Activated naive CD4-positive, alpha-beta T cell treated with Interleukin-2 at 50 U/mL for 16 hours (primary cell): ENCODE data around the gene FAM83G.
"Not testable (repeated sequence)": the region's sequence is repeated elsewhere in the genome, so short reads cannot be mapped to it uniquely, and the experiment has no call there.

Experiments used
- DNase-seq: peaks from one replicate; pipeline ENCODE4 v3.0.0-alpha.2; 2020

FAM83G gene

DNA sequence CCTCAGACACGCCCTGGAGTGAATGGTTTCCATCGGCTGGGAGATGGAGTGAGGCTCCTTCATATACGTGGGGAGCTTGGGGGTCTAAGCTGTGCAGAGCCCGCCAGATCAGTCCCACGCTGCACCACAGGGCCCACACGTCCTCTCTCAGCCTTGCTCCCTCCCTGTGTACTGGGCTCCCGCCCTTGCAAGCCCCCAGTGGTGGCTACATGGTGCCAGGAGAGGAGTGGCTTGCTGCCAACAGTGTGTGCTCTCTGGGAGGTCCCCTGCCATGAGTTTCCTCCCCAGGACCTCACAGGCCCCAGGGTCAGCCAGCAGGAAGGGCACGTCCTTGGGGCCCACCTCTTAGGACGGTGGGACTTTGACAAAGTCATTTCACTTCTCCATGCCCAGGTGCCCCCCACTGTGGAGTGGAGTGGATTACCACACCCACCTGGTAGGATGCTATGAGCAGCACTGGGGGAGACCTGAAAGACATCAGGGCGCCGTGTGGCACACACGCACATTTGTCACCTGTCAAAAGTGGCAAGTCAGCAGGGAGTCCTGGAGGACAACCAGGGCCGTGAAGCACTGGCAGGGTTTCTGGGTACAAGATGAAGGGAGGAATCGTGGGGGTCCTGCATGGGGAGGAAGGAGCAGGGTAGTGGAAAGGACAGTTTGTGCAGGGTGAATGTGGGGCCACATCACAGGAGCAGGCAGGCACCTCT is 38.9 kb downstream of the FAM83G start:
- no peak for DNase-seq

DNA sequence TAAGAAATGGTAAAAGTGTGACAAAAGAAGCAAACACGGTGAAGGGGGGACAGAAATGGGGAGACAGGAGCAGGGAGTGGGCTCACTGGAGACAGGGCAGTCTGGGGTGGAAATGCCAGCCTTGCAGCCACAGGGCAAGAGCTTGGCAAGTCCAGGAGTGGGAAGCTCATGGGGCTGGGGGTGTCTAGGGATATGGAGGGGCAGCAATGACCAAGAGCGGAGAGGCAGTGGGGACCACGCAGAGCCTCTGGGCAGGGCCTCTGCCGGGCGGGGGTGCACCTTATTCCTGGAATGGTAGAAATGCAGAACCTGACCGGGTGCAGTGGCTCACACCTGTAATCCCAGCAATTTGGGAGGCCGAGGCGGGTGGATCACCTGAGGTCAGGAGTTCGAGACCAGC is 40.0 kb downstream of the FAM83G start:
- no peak for DNase-seq

DNA sequence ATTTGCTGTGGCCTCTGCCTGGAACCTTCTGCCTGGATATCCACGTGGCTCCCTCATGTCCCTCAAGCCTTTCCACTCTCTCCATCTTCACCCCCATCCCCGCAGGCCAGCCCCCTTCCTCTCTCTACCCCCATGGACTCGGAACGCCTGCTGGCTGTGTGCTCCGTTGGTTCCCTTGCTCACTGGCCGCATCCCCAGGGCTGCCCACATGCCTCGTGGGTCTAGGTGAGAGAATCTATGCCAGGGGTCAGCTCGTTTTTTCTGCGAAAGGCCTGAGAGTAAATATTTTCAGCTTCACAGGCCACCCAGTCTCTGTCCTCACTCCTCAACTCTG is 40.6 kb downstream of the FAM83G start:
- no peak for DNase-seq

DNA sequence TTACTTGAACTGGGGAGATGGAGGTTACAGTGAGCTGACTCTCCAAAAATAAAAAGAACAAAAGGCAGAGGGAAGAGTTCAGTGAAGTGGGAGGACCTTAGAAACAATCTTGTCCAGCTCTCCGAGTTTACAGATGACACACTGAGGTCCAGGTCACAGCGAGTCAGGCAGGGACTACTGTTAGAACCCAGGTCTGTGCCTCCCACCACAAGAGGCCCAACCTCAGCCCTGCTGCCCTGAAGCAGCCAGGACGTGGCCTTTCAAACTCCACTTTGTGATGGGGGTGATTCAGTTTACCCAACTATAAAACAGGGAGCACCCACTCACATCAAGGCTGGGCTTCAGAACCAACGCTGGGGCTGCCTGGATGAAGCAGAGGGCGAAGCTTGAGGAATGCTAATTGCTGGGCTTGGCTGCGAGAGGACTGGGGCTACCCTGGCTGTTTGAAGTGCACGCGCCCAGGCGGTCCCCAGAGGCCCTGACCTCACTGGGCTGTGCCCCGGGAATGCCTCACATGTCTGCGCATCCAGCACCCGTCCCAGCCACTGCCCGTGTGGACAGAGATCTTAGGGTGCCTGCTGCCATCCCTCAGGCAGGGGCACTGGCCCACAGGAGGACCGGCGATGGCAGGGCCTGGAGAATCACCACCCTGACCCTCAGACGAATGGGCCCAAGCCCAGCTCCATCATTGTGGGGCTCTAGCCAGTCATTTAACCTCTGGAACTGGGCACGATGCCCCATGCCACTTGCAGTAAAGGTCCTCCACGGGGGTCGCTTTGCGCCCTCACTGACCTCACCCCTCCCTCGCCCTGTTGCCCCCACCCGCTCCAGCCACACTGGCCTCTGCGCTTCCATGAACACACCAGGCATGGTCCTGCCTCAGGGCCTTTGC is 41.2 kb downstream of the FAM83G start:
- DNase-seq: no peak

DNA sequence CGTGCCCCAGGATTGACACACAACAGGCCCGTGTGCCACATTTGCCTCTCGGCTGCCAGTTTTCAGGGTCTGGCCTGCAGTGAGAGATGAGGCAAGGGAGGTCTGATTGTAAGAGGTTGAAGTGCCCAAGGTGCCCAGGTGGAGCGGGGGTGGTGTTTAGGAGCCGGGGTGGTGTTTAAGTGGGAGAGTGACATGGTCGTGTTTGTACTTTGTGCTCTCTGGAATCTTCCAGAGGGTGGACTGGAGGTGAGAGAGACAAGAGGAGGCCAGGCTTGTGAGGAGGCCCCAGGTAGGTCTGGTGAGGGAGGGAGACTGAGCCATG is 42.1 kb downstream of the FAM83G start:
- no peak for DNase-seq

DNA sequence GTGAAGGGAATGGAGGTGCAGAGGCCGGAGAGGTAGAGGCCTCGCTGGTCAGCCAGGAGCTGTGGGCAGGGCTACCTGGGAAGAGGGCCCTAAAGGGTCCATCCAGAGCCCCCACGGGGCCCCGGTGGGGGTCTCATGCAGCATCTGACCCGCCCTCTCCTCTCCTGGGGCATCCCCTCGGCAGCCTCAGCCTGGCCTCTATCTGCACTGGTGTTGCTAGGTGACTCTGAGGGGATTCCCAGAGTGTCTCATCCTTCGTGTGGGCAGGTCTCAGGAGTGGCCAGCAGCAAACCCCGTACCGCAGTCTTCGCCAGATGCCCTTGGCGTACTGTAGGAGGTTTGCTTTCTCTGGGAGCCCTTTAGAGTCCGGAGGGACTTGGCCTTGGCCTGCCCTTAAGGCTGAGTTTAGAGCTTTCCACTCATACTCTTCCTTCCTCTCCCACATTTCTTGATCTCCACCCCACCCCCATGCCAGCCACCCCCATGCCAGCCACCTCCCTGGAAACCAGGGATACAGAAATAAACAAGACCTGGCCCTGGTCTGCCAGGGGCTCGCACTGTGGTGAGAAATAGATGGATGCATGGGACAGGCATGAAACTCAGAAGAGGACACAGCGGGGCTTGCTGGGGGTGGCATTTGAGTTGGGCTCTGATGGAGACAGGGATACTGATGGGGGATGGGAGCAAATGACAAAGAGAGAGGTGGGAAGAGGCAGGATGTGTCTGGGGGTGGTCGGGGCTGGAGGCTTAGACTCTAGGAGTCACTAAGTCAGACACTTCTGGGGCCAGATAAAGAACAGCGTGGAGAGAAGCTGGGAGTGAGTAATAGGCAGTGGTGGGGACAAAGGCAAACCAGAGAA is 42.7 kb downstream of the FAM83G start:
- peak; percentile 29 for DNase-seq

DNA sequence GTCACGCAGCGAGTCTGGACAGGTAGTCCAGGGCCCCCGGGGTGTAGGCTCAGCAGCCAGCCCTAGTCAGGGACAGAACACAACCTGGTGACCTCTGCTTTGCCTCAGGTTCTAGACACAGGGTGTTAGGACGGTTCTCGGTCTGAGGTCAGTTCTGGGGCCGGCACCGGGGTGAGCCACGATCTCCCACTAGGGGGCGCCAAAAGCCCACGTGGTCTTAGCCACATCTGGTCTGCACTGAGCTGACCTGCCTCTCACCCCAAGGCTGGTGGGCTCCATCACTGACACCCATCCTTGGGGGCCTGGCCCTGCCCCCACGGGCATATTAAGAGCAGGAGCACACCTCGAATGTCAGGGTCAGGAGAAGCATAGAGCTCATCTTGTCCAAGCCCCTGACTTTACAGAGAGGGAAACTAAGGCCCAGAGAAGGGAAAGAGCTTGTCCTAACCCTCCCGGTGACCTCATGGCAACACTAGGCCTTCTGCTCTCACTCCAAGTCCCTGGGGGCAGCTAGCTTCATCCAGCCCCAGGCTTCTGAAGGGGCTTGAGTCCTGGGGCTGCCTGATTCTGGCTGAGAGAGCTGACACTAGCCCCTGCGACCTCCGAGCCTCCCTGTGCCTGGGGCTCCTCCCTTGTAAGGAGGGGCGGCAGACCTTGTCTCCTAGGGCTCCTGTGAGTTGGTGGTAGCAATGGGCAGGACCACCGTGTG is 43.6 kb downstream of the FAM83G start:
- peak; percentile 82 for DNase-seq

DNA sequence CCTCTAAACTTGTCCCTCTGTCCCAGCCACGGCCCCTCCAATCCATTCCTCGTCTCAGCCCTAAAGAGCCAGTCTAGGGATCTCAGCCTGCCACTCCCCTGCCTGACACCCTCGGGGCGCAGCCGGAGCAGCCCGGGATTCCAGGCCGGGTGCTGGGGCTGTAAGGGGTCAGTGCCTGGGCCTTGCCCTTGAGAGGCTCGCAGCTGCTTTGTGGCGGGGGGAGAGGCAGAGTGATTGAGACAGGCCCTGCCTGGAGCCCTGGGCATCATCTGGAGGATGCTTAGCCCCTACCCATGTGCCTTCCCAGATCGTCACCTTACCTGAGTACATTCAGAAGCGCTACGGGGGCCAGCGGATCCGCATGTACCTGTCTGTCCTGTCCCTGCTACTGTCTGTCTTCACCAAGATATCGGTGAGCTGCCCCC is 44.3 kb downstream of the FAM83G start:
- DNase-seq: no peak

DNA sequence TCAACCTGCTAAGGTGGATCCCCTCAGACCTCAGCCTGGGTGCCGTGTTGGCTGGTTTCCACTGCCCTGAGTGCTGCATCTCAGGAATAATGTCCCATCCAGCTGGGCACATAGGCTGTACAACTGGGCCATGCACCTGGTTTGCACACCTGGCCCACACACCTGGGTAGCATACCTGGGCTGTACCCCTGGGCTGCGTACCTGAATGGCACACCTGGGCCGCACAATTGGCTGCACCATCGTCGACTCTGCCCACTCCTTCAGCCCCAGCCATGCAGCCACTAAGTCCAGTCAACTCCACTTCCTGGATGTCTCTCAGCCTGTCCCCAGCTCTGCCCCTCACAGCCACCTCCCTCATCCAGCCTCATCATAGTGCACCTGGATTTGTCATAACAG is 44.7 kb downstream of the FAM83G start:
- DNase-seq: no peak

DNA sequence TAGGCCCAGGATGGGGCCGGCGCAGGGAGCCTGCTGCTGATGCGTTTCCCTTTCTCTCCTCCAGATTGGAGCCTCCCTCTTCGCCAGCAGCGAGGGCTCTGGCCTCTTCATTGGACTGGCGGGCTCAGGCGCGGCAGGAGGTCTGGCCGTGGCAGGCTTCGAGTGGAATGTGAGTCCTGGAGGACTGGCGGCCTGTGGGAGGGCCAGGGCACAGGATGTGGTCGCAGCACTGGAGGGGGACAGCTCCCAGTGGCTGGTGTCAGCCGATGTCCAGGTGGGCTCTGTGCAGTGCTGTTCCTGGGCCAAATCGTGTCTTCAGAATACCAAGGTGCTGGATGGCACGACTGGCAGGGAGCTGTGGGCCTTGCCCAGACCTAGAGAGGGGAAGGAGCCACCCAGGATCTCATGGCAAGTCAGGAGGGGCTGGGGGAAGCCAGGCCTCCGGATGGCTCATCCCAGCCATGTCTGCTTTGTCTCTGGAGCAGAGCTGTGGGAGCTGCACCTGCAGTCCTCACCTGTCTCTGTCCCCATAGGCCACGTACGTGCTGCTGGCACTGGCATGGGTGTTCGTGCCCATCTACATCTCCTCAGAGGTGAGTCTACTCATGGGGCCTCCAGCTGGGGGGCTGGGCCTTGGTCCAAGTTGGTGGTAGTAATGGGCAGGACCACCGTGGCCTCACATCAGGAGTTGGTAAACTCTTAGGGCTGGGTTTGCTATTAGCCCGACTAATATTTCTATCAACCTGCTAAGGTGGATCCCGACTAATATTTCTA is 45.3 kb downstream of the FAM83G start:
- DNase-seq: no peak

DNA sequence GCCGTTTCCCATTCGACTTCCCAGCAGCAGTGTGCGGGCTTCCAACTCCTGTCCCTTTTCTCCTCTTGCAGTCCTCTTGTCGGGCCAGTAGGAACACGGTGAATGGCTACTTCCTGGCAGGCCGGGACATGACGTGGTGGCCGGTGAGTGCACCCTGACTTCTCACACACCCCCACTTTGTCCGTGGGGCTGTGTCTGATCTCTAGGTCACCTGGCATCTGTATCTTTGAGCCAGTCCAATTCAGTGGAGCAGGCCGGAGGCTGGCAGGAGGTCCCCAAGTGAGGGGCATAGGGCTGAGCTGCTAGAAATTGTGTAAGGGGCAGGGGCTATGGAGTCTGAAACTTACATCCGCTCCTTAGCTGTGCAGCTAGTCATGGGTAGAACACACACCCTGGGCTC is 46.0 kb downstream of the FAM83G start:
- DNase-seq: no peak

DNA sequence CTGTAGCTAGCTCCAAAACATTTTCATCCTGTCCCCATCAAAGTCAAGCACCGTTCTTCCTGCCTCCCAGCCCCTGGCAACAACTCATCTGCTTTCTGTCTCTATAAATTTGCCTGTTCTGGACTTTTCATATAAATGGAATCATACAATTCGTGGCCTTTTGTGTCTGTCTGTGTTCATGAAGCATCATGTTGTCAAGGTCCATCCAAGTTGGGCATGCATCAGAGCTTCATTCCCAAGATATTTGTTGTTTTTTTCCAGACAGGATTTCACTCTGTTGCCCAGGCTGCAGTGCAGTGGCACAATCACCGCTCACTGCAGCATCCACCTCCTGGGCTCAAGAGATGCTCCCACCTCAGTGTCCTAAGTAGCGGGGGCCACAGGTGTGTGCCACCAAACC is 46.7 kb downstream of the FAM83G start:
- no peak for DNase-seq

DNA sequence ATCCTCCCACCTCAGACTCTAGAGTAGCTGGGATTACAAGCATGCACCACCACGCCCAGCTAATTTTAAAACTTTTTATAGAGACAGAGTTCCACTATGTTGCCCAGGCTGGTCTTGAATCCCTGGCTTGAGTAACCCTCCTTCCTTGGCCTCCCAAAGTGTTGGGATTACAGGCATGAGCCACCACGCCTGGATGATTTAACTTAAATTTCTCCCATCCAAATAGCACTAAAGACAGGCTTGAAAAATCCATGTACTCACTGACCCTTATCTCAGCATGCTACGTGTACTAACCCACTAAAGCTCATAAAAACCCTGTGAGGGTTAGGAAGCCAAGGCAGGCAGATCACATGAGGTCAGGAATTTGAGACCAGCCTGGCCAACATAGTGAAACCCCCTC is 48.0 kb downstream of the FAM83G start:
- no peak for DNase-seq

DNA sequence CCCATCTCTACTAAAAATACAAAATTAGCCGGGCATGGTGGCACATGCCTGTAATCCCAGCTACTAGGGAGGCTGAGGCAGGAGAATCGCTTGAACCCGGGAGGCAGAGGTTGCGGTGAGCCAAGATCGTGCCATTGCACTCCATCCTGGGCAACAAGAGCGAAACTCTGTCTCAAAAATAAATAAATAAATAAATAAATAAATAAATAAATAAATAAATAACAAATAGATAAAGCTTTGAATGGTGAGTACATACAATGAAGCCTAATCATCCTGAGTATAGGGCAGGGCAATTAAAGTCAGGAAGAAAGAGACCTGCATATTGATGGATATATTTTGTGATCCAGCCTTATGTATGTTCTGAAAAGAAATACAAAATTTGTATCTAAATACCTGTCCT is 48.5 kb downstream of the FAM83G start:
- not testable (repeated sequence) for DNase-seq

DNA sequence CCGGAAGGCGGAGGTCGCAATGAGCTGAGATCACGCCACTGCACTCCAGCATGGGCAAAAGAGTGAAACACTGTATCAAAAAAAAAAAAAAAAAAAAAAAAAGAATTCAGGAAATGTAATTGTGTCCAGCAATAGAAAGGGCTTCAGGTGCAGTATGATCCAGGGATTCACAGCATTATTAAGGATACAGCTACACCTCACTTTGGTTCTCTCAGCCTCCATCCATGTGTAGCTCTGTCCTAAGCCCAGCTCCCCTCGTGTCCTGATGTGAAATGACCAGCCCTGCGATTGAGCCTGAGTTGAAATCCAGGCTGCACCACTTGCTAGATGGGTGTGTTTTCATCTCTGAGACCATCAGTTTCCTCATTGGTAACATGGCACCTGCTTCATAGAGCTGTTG is 49.6 kb downstream of the FAM83G start:
- DNase-seq: no peak

DNA sequence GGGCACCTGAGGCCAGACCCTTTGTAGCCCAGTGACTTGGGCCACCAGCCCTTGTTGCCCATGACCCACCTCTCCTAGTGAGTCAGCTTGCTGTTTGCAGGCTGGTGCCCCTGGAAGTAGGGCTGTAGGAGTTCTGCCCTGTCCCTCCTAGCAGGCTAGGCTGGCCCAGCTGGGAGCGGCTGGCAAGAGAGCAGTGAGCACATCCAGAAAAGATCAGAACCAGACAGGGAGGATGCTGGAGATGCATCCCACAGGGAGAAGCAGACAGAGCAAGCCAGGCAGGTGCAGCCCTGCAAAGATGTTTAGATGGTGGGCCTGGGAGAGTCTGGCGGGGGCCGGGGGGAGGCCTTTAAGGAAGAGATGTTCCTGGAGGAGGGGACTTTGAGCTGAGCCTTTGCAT is 50.2 kb downstream of the FAM83G start:
- no peak for DNase-seq

DNA sequence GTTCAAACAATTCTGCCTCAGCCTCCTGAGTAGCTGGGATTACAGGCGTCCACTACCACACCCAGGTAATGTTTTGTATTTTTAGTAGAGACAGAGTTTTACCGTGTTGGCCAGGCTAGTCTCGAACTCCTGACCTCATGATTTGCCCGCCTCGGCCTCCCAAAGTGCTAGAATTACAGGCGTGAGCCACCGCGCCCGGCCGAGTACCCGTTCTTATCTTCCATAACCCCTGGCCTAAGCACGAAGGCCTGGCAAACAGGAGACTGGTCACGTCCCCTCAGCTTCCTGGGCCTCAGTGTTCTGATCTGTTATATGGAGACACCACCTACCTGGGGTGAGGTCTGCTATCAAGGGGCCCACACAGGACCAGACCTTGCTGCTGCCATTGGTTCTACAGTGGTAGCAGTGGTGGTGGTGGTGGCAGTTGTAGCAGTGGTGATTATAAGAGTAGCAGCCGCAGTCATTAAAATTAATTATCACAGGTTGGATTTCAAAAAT is 51.3 kb downstream of the FAM83G start:
- DNase-seq: no peak

DNA sequence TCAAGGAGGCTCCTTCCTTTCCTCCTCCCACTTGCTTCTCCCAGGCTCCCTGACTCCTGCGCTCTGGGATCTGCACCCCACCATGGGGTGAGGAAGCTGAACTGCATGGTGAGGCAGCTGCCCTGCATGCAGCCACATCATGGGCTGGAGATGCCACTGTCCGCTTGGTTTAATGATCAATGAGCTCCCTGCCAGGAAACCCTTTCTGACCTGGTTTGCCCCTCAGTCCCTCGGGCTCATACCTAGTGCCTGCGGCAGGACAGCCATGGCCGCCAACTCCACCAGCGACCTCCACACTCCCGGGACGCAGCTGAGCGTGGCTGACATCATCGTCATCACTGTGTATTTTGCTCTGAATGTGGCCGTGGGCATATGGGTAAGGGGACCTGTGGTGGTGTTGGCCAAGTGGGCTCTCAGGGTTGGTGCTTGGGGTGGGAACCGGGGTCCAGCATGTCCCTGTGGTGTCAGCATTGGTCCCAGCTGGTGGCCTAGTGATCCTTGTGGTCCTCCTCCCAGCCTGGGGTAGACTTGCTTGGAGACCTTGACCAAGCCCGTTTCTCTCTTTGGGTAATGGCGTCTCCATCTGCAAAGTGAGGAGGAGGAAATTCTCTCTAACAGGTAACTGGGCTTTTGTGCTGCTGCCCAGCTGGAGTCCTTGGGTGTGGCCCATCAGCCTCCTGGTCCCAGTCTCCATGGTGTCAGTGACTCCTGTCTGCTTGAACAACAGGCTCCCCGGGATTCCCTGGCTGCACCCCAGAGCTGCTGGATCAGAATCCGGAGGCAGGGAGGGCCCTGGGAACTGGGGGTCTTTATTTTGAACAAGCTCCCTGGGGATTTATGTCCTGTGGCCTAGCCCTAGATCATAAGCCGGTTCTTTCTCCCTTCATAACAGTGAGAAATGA is 52.4 kb downstream of the FAM83G start, which contains the start of gene SLC5A10:
Gene SLC5A10 (plus strand): TSS at position 225 of the 902 bp plus-strand sequence. CDS start 41 bp downstream, at position 266.
- no peak for DNase-seq

DNA sequence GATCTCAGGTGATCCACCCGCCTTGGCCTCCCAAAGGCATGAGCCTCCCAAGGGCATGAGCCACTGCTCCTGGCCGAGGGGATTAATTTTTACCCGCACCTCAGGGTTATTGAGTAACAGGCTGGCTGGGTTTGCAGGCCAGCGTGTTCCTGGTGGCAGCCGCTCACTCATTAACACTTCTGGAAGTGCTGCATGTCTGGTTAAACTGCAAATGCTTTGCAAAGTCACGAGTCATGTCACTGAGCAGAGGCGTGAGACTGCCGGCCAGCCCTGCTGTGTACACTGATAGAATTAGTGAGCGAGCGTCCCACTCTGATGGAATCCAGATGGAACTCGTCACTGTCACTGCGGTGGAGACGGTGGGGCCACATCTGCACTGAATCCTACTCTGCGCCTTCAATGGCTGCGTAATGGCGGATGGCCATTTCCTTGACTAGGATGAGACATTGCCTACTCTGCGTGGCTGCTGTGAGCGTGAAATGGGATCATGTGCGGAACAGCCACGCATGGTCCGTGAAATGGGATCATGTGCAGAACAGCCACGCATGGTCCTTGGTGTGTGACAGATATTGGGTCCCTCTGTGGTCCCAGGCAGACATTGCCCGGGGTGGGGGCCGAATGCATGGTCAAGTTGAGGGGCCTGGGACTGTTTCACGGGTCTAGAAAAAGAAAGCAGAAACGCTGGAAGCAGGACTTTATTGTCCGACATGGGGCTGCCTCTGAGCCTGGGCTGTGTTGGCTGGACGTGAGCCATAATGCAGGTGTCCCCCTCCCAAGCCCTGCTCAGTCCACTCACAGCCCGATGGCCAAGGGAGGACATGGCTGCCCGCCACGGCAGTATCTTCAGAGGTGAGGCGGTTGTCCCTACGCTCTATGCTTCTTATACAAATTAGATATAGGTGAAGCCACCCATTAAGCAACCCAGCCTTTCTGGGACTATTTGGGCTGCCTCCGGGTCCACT is 53.3 kb downstream of the FAM83G start:
- no peak for DNase-seq

DNA sequence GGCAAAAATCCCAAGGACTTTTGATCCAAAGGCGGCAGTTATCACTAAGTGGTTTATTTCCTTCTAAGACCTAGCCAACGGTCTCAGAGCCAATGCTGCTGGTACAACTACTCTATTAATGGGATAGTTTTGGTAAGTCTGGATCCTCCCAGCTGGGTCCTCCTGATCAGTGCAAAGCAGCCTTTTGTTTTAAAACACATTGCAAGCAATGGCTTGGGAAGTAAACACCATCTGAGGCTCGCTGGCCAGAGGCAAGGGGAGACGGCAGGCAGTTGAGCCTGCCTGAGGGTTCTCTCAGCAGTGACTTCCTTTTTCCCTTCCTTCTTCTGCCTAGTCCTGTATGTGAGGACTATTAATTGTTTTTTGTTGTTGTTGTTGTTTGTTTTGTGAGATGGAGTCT is 54.2 kb downstream of the FAM83G start:
- no peak for DNase-seq
